SK-N-SH treated with all-trans-retinoic acid at 6 μM for 48 hours (cell line): ENCODE results near the gene PMEL.

ENCODE experiments used
- ATAC-seq: fragments of 200-7000 bp; cut with Tn5 transposase; 3 replicates; pipeline ENCODE4 v1.9.1; 2020; ENCODE audit warnings: mild to moderate bottlenecking, moderate library complexity
- ARNTL ChIP-seq: fragments of 450-650 bp; formaldehyde crosslinking; IDR thresholded peaks from 2 replicates; pipeline ENCODE4 v1.5.0; 2020; ENCODE audit warnings: low read depth, mild to moderate bottlenecking, moderate library complexity, borderline replicate concordance
- BACH2 ChIP-seq: fragments of 250-450 bp; sonication (Bioruptor Pico); IDR thresholded peaks from 2 replicates; pipeline ENCODE4 v1.9.0; 2021; ENCODE audit warnings: mild to moderate bottlenecking, borderline replicate concordance
- CSDC2 ChIP-seq: fragments of 250-450 bp; sonication (Bioruptor Pico); IDR thresholded peaks from 2 replicates; pipeline ENCODE4 v1.5.0; 2020; ENCODE audit warnings: mild to moderate bottlenecking, moderate library complexity
- ESRRG ChIP-seq: fragments of 250-450 bp; sonication (Bioruptor Pico); IDR thresholded peaks from 2 replicates; pipeline ENCODE4 v1.6.1; 2021; ENCODE audit warnings: mild to moderate bottlenecking
- GLIS3 ChIP-seq: fragments of 250-450 bp; sonication (Bioruptor Pico); IDR thresholded peaks from 2 replicates; pipeline ENCODE4 v1.5.0; 2020; ENCODE audit warnings: mild to moderate bottlenecking, moderate library complexity
- ISL1 ChIP-seq: fragments of 250-450 bp; sonication (Bioruptor Pico); IDR thresholded peaks from 2 replicates; pipeline ENCODE4 v2.1.2; 2022; ENCODE audit warnings: mild to moderate bottlenecking, moderate library complexity
- PPARA ChIP-seq: fragments of 250-450 bp; sonication (Bioruptor Pico); IDR thresholded peaks from 2 replicates; pipeline ENCODE4 v1.5.0; 2020; ENCODE audit warnings: mild to moderate bottlenecking, borderline replicate concordance
- RARB ChIP-seq: fragments of 250-450 bp; sonication (Bioruptor Pico); IDR thresholded peaks from 2 replicates; pipeline ENCODE4 v1.8.0; 2021; ENCODE audit warnings: mild to moderate bottlenecking, moderate library complexity
- SNAI2 ChIP-seq: fragments of 250-450 bp; sonication (Bioruptor Pico); IDR thresholded peaks from 2 replicates; pipeline ENCODE4 v1.5.0; 2020; ENCODE audit warnings: mild to moderate bottlenecking, moderate library complexity
- TCF4 ChIP-seq: fragments of 250-450 bp; sonication (Bioruptor Pico); IDR thresholded peaks from 2 replicates; pipeline ENCODE4 v1.8.0; 2021; ENCODE audit warnings: mild to moderate bottlenecking, moderate library complexity, borderline replicate concordance
- TOX ChIP-seq: fragments of 250-450 bp; sonication (Bioruptor Pico); IDR thresholded peaks from 2 replicates; pipeline ENCODE4 v1.8.0; 2021; ENCODE audit warnings: mild to moderate bottlenecking, moderate library complexity, borderline replicate concordance
- ZC3H10 ChIP-seq: fragments of 250-450 bp; sonication (Bioruptor Pico); IDR thresholded peaks from 2 replicates; pipeline ENCODE4 v1.5.1; 2021; ENCODE audit warnings: mild to moderate bottlenecking, moderate library complexity
- ZFP3 ChIP-seq: fragments of 250-450 bp; sonication (Bioruptor Pico); IDR thresholded peaks from 2 replicates; pipeline ENCODE4 v1.5.0; 2020; ENCODE audit warnings: mild to moderate bottlenecking, moderate library complexity
- ZFP30 ChIP-seq: fragments of 450-650 bp; formaldehyde crosslinking; IDR thresholded peaks from 2 replicates; pipeline ENCODE4 v1.5.0; 2022; ENCODE audit warnings: mild to moderate bottlenecking, moderate library complexity
- ZNF565 ChIP-seq: fragments of 450-650 bp; formaldehyde crosslinking; conservative IDR thresholded peaks from 2 replicates; pipeline ENCODE4 v1.5.0; 2020; ENCODE audit warnings: low read depth, mild to moderate bottlenecking, moderate library complexity
- ZNF70 ChIP-seq: fragments of 450-650 bp; formaldehyde crosslinking; IDR thresholded peaks from 2 replicates; pipeline ENCODE4 v1.5.0; 2020; ENCODE audit warnings: mild to moderate bottlenecking, moderate library complexity
- TF ChIP-seq, protein P1 (sequence below): fragments of 250-450 bp; sonication (Bioruptor Pico); IDR thresholded peaks from 2 replicates; pipeline ENCODE4 v1.8.0; 2021; ENCODE audit warnings: low read depth, mild to moderate bottlenecking, moderate library complexity, borderline replicate concordance
- TF ChIP-seq, protein P2 (sequence below): fragments of 250-450 bp; sonication (Bioruptor Pico); IDR thresholded peaks from 2 replicates; pipeline ENCODE4 v1.8.0; 2020; ENCODE audit warnings: mild to moderate bottlenecking, moderate library complexity, borderline replicate concordance
- TF ChIP-seq, protein P3 (sequence below): fragments of 250-450 bp; sonication (Bioruptor Pico); IDR thresholded peaks from 2 replicates; pipeline ENCODE4 v1.5.0; 2020; ENCODE audit warnings: mild to moderate bottlenecking, moderate library complexity
- TF ChIP-seq, protein P4 (sequence below): fragments of 250-450 bp; sonication (Bioruptor Pico); IDR thresholded peaks from 2 replicates; pipeline ENCODE4 v1.5.1; 2020; ENCODE audit warnings: low read depth, mild to moderate bottlenecking, moderate library complexity

PMEL gene

DNA sequence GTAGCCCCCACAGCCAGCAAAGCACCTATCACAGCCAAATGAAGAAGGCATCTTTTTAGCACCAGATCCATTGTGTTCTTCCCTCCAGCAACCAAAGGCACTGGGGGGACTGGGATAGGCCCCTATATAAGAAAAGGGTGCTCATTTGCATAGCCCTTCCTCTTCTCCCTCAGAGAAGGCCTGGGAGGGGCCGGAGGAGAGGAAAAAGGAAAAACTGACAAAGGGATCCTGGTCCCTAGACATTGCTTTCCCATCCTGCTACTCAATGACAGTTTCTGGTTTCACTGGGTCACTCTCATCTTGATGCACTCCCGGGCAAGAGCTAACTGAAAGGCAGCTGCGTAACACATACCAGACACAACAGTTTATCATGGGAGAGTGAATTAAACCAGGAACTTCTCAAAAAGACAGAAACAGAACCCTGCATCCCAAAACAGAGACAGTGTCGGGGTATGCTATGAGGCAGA is at the start of gene PMEL:
Gene PMEL, minus strand, starts transcription at position 102 of the 467 bp plus-strand sequence. Its CDS starts 31 bp downstream, at position 71.
- TF ChIP-seq, protein P1, sequence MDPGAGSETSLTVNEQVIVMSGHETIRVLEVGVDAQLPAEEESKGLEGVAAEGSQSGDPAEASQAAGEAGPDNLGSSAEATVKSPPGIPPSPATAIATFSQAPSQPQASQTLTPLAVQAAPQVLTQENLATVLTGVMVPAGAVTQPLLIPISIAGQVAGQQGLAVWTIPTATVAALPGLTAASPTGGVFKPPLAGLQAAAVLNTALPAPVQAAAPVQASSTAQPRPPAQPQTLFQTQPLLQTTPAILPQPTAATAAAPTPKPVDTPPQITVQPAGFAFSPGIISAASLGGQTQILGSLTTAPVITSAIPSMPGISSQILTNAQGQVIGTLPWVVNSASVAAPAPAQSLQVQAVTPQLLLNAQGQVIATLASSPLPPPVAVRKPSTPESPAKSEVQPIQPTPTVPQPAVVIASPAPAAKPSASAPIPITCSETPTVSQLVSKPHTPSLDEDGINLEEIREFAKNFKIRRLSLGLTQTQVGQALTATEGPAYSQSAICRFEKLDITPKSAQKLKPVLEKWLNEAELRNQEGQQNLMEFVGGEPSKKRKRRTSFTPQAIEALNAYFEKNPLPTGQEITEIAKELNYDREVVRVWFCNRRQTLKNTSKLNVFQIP (CRISPR knock-in tag) = no peak
- TF ChIP-seq TCF4 = no peak
- no peak for TF ChIP-seq GLIS3 (CRISPR knock-in tag)
- TF ChIP-seq, protein P2, sequence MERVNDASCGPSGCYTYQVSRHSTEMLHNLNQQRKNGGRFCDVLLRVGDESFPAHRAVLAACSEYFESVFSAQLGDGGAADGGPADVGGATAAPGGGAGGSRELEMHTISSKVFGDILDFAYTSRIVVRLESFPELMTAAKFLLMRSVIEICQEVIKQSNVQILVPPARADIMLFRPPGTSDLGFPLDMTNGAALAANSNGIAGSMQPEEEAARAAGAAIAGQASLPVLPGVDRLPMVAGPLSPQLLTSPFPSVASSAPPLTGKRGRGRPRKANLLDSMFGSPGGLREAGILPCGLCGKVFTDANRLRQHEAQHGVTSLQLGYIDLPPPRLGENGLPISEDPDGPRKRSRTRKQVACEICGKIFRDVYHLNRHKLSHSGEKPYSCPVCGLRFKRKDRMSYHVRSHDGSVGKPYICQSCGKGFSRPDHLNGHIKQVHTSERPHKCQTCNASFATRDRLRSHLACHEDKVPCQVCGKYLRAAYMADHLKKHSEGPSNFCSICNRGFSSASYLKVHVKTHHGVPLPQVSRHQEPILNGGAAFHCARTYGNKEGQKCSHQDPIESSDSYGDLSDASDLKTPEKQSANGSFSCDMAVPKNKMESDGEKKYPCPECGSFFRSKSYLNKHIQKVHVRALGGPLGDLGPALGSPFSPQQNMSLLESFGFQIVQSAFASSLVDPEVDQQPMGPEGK = no peak
- TF ChIP-seq RARB (CRISPR knock-in tag) = no peak
- no peak for TF ChIP-seq ZFP30 (CRISPR knock-in tag)
- no peak for TF ChIP-seq ZNF565 (CRISPR knock-in tag)
- no peak for TF ChIP-seq CSDC2
- TF ChIP-seq PPARA (CRISPR knock-in tag) = no peak
- no peak for TF ChIP-seq TOX (CRISPR knock-in tag)
- TF ChIP-seq ZNF70 = no peak
- TF ChIP-seq, protein P3, sequence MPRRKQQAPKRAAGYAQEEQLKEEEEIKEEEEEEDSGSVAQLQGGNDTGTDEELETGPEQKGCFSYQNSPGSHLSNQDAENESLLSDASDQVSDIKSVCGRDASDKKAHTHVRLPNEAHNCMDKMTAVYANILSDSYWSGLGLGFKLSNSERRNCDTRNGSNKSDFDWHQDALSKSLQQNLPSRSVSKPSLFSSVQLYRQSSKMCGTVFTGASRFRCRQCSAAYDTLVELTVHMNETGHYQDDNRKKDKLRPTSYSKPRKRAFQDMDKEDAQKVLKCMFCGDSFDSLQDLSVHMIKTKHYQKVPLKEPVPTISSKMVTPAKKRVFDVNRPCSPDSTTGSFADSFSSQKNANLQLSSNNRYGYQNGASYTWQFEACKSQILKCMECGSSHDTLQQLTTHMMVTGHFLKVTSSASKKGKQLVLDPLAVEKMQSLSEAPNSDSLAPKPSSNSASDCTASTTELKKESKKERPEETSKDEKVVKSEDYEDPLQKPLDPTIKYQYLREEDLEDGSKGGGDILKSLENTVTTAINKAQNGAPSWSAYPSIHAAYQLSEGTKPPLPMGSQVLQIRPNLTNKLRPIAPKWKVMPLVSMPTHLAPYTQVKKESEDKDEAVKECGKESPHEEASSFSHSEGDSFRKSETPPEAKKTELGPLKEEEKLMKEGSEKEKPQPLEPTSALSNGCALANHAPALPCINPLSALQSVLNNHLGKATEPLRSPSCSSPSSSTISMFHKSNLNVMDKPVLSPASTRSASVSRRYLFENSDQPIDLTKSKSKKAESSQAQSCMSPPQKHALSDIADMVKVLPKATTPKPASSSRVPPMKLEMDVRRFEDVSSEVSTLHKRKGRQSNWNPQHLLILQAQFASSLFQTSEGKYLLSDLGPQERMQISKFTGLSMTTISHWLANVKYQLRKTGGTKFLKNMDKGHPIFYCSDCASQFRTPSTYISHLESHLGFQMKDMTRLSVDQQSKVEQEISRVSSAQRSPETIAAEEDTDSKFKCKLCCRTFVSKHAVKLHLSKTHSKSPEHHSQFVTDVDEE (CRISPR knock-in tag) = no peak
- TF ChIP-seq BACH2 = no peak
- no peak for TF ChIP-seq ISL1 (CRISPR knock-in tag)
- no peak for TF ChIP-seq SNAI2 (CRISPR knock-in tag)
- TF ChIP-seq, all 23 proteins: peak for 0
- ATAC-seq = peak; percentile 60

DNA sequence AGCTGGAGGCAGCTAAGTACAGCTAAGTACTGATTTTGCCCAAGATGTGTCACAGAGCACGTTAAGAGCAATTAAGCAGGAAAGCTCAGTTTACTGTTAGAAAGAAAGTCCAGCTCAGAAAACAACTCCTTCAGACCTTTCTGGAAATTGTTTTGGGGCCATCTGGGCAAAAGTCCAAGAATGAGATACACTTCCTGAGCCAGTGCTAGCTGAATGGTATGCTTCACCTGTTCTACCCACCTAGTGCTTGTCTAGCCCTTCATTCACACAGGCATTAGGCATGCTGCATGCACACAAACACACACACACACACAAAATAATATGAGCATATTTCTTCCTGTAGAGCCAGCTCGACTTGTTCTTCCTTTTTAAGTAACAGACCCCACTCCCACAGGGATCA is 48.4 kb upstream of the PMEL start:
- ATAC-seq = no peak
- TF ChIP-seq TOX (CRISPR knock-in tag) (no peak), ZNF70 (no peak), TCF4 (no peak), RARB (CRISPR knock-in tag) (no peak), ZFP30 (CRISPR knock-in tag) (no peak), ESRRG (CRISPR knock-in tag) (no peak), CSDC2 (no peak), ZFP3 (CRISPR knock-in tag) (no peak), BACH2 (no peak), ARNTL (CRISPR knock-in tag) (no peak), ZC3H10 (CRISPR knock-in tag) (no peak)
- TF ChIP-seq, protein P1 (CRISPR knock-in tag) = no peak
- TF ChIP-seq, protein P2 = no peak
- TF ChIP-seq, protein P4, sequence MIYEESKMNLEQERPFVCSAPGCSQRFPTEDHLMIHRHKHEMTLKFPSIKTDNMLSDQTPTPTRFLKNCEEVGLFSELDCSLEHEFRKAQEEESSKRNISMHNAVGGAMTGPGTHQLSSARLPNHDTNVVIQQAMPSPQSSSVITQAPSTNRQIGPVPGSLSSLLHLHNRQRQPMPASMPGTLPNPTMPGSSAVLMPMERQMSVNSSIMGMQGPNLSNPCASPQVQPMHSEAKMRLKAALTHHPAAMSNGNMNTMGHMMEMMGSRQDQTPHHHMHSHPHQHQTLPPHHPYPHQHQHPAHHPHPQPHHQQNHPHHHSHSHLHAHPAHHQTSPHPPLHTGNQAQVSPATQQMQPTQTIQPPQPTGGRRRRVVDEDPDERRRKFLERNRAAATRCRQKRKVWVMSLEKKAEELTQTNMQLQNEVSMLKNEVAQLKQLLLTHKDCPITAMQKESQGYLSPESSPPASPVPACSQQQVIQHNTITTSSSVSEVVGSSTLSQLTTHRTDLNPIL = no peak
- TF ChIP-seq, protein P3 (CRISPR knock-in tag) = no peak
